GM21717 (cell line): ENCODE measurements around the gene BEST1.
A peak's percentile ranks its signal among the peaks of the same experiment; 100 is the strongest.
"Not testable (repeated sequence)": the region's sequence is repeated elsewhere in the genome, so short reads cannot be mapped to it uniquely, and the experiment has no call there.

Experiments used
- ATAC-seq: cut with Tn5 transposase; IDR thresholded peaks from one replicate; pipeline ENCODE4 v1.9.1; 2021; ENCODE audit warnings: mild to moderate bottlenecking, moderate library complexity; ENCODE audit not compliant: unreplicated experiment

Gene BEST1

GRCh38 chr11:61976420-61976800 lies 26.3 kb downstream of the BEST1 start:
- ATAC-seq, result no peak

- no peak for ATAC-seq
Observed at GRCh38 chr11:61976813-61977475, 26.8 kb downstream of the BEST1 start.

GRCh38 chr11:61978703-61979661 lies 28.8 kb downstream of the BEST1 start:
- ATAC-seq, result no peak

- ATAC-seq, result no peak
Observed at GRCh38 chr11:61980783-61981541, 30.8 kb downstream of the BEST1 start.

GRCh38 chr11:61983419-61983818 lies 33.3 kb downstream of the BEST1 start:
- ATAC-seq, result no peak

GRCh38 chr11:61985869-61986268 lies 35.7 kb downstream of the BEST1 start:
- no peak for ATAC-seq

GRCh38 chr11:61994981-61995380 lies 44.8 kb downstream of the BEST1 start:
- ATAC-seq, result no peak

- no peak for ATAC-seq
Observed at GRCh38 chr11:61996933-61997332, 46.8 kb downstream of the BEST1 start.

- no peak for ATAC-seq
Observed at GRCh38 chr11:61999141-61999975, 49.2 kb downstream of the BEST1 start.

- ATAC-seq, result no peak
Observed at GRCh38 chr11:62000539-62001446, 50.6 kb downstream of the BEST1 start.

- no peak for ATAC-seq
Observed at GRCh38 chr11:62001450-62002191, 51.5 kb downstream of the BEST1 start.

- not testable (repeated sequence) for ATAC-seq
Observed at GRCh38 chr11:62002283-62002682, 52.1 kb downstream of the BEST1 start.

- peak; percentile 62 for ATAC-seq
Observed at GRCh38 chr11:62004473-62004872, 54.3 kb downstream of the BEST1 start.

- ATAC-seq, result no peak
Observed at GRCh38 chr11:62008193-62008592, 58.0 kb downstream of the BEST1 start.

- ATAC-seq, result no peak
Observed at GRCh38 chr11:62010935-62011528, 60.9 kb downstream of the BEST1 start.

- ATAC-seq, result no peak
Observed at GRCh38 chr11:62011881-62012280, 61.7 kb downstream of the BEST1 start.

GRCh38 chr11:62012451-62012831 lies 62.3 kb downstream of the BEST1 start:
- ATAC-seq, result no peak

- ATAC-seq, result no peak
Observed at GRCh38 chr11:62012832-62013461, 62.8 kb downstream of the BEST1 start.
